ENCODE measurements around the gene TTC16.

TTC16 gene

DNA sequence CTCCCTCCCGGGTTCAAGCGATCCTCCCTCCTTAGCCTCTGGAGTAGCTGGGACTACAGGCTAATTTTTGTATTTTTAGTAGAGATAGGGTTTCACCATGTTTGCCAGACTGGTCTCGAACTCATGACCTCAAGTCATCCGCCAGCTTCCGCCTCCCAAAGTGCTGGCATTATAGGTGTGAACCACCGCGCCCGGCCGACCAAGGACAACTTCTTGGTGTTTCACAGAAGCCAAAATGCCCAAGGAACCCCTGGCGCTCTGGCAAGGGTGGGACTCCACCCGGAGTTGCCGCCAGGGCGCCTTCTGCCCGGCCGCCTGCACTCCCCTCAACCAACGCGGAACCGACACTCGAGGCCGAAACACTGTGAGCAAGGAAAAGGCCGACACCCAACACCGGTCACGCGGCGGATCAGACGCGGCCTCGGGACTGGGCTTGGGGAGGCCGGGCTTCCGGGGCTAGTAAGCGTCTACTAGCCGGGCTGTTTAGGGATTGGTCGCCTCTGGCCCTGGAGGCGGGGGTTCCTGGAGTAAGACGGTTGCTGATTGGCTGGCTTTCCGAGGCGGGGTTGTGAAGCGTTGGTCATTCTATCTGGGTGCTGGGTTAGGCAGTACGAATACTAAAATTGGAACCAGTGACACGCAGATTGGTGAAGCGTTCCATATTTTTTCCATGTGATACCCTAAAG is 16.8 kb upstream of the TTC16 start:
- DNase-seq = peak; percentile 66 to 88 (median 76)

DNA sequence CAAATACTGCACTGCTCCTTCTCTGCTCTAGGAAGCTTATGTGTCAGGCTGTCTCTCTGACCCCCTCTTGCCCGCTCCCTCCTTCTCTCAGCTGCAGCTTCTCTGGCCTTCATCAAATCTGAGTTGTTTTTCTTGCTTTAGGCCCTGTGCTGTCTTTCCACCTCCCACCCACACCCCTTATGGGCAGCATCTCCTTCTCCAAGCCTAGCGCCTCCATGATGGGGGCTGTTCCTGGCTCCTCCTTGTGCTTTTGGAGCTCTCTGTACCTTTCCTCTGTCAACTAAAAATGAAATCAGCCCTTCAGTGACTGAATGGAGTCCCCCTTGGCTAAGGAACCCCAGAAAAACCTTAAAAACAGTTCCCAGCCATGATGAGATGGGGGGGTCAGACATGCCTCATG is 15.7 kb upstream of the TTC16 start:
- no peak for DNase-seq

DNA sequence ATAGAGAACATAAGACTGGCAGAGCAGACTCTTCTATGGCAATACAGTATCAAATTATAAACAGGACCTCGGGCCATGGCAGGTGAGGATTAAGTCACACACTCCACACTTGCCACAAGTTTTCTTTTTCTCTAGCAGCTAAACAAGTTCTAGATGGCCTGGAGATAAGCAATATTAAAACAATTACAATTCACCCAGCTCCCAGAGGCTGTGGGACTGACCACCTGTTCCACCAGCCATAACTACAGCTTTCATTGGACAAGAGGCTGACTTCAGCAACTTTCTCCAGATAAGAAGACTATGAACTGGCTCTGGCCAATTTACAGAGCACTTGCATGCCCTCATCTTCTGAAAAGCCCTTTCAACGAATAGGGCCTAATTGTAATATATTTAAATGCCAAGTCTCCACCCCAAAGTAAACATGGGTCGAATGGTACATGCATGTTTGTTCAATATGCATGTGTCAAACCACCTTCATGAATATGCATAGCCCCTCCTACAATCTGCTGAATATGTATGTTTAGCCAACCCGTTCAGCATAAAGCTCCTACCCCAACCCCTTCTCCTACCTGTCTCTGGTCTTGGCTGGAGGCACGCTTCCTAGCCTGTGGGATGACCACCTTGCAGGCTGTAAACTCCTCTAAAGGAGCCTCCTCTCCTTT is 15.2 kb upstream of the TTC16 start:
- DNase-seq = no peak

DNA sequence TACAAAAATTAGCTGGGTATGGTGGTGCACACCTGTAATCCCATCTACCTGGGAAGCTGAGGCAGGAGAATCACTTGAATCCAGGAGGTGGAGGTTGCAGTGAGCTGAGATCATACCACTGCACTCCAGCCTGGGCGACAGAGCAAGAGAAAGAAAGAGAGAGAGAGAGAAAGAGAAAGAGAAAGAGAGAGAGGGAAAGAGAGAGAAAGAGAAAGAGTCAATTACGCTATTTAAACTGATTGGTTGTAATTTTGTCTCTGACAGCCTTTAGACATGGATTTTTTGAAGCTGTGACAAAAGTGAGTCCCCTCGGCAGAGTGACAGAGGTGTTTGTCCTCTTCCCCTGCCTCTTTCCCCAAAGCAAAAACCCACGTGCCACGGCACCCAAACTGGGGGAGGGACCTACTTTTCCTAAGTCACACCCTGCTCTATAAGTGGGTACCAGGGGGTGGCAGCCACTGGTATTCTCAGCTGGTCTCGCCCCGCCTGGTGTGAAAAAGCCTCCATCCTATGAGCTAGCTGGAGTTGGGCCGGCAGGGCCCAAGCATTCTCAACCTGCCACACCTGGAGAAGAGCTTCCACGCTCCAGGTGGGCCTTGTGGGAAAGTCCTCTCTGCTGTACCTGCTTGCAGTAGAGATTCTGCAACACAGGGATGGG is 12.5 kb upstream of the TTC16 start:
- DNase-seq = no peak

DNA sequence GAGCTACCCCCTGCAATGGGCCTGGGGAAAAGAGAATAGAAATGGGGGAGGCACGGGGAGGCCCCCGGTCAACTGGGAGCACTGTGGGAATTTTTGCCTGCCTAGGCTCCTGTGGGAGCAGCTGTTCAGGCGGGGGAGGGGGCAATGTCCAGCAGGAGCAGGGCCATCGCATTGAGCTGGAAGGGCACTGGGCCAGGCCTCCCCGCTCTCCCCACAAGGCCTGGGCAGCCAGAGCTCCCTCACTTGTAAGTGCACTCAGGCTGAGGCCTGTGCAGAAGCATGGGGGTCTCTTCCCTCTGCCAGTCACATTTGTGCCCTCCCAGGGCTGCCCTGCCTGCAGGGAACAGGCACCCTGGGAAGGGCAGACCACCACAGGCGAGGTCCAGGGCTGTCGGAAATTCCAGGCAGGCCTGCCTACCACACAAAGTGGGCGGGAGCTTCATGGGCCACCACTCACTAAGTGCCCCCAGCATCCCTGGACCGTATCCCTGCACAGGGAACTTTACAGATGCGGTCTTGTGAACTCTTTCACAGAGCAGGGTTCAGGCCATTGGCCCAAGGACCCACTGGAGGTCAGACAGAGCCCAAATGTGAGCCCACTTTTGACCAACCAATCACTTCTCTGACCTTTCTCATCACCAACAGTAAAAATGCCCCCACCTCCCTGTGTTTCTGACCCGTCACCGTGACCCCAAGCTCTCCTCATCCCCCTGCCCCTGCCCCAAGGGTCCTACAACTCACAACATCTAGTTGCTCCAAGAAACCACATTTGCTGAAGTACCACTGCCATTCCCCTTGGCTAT is 10.1 kb upstream of the TTC16 start:
- no peak for DNase-seq

DNA sequence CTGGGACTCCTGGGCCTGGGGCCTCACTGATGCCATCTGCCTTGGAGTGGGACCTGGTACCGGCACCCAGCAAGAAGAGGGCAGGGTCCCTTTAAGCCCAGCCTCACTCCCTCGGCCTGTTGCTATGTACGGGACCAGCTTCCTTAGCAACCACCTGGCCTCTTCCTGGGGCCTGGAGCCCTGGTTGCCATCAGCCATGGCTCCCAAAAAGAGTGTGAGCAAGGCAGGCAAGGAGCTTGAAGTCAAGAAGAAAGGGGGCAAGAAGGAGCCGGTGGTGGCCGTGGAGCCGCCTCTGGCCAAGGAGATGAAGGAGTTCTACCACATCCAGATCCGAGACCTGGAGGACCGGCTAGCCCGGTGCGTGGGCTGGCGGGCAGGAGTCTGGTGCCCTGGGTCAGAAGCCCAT is 9.0 kb upstream of the TTC16 start, which contains the start of gene CFAP157:
CFAP157 (plus strand) TSS at position 153 of the 406 bp plus-strand sequence; CDS start at position 197, 44 bp downstream.
- no peak for DNase-seq

DNA sequence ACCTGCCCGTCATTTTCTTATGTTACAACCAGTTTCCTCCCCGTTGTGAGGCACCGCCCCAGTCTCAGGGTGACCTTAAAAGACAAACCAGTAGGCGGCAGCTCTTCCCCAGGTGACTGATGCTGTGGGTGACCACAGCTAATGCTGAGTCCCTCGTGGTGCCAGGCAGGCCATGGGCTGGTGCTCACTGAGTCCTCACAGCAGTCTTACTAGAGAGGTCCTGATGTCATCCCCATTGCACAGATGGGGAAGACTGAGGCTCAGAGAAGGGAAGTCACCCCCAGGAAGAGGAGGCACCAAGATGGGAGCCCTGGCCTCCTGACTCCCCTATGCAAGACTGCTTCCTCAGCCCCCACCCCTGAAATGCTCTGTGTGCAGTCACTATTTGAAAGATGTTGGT is 8.1 kb upstream of the TTC16 start:
- peak in 3 of 5 donors; percentile 30 to 38 (median 31) for DNase-seq

DNA sequence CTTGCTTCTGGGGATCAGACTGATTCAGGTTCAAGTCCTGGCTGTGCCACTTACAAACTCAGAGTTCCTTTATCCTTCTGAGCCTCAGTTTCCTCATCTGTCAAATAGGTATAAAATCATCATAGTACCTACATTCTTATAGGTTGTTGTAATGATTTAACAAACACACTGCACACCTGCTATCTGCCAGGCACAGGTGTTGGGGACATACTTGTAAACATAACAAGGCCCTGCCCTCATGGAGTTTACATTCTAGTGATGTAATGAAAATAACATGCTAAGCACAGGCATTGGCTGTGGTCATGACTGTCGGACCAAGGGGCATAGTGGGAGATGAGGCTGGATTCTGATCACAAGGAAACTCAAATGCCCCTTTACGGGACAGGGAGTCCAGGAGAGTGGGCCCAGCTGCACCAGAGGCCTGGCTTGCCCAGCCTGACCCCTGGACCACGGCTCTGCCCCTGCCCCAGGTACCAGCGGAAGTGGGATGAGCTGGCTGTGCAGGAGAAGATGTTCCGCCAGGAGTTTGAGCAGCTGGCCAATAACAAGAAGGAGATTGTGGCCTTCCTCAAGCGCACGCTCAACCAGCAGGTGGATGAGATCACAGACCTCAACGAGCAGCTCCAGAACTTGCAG is 6.8 kb upstream of the TTC16 start:
- DNase-seq = no peak

DNA sequence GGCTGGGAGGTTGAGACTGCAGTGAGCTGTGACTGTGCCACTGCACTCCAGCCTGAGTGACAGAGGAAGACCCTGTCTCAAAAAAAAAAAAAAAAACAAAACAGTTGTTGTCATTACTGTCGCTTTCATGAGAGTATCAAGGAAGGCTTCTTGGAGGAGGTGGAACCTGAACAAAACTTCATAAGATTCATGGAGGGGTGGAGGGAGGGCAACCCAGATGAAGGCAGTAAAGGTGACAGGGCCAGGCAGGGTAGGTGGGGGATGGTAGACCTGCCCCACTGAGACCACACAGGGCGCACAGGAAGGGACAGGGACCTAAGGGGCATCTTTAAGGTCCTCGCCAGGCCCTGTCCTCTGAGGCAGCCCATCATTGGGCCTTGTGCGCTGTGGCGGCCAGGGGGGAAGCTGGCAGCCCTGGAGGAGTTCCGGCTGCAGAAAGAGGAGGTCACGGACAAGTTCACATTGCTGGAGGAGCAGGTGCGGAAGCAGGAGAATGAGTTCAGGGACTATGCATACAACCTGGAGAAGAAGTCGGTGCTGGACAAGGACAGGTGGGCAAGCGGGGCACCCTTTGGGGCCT is 5.6 kb upstream of the TTC16 start:
- no peak for DNase-seq

DNA sequence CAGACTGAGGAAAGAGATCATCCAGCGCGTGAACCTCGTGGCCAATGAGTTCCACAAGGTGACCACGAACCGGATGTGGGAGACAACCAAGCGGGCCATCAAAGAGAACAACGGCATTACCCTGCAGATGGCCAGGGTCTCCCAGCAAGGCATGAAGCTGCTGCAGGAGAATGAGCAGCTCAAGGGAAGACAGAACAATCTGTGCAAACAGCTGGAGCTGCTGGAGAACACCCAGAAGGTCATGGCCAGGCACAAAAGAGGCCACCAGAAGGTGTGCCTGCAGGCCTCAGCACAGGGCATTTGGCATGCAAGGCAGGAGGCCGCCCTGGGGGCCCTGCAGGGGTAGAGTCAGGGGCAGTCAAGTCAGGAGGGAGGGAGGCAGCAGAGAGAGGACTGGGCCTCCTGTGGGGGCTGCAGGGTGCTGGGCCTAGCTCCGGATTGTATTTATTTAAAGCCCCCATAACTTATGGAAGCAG is 4.6 kb upstream of the TTC16 start:
- DNase-seq = no peak

DNA sequence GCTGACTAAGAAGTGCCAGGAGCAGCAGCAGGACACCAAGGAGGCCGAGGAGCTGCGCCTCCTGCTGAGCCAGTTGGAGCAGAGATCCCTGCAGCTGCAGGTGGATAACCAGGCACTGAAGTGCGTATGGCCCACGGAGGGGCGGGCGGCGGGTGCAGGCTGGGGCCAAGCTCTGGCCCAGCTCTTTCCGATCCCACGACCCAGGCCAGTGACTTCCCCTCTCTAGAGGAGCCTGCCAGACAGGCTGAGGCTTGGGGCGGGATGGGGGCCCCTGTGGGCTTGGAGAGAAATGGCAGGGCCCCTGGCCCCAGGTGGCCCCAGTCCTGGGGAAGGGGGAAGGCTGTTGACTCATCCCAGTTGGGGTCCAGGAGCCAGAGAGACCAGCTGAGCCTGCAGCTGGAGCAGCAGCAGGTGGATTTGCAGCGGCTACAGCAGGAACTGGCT is 4.0 kb upstream of the TTC16 start:
- DNase-seq = no peak

DNA sequence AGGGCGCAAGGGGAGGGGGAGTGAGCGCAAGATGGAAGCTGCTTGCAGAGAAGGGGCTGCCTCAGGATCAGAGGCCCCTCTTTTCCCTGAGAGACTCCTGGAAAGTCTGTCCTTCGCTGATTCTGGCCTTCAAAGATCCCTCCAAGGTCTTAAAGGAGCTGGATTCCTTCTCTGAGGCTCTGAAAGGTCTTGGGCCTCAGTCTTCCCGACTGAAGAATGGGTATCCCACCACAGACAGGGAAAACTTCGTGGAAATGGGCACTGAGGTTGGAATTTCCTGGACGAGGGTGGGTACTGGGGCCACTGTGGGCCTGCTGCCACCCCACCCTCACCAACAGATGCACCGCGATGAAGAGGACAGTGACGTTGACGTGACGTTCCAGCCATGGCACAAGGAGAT is 3.5 kb upstream of the TTC16 start:
- DNase-seq = no peak

DNA sequence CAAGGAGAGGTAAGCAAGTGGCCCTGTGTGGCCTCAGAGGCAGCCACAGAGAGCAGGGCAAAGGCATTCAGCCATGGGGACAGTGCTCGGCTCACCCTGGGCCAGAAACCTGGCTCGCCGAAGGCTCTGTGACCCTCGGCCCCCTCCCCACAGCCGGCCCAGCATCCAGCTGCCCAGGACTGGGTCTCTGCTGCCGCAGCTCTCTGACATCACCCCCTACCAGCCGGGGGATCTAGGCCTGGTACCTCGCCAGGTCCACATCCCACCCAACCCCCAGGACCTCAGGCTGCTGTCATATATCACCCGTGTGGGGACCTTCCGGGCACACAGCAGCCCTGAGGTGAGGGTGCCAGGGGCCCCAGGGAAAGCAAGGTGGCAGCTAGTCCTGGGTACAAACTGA is 3.0 kb upstream of the TTC16 start:
- DNase-seq = no peak

DNA sequence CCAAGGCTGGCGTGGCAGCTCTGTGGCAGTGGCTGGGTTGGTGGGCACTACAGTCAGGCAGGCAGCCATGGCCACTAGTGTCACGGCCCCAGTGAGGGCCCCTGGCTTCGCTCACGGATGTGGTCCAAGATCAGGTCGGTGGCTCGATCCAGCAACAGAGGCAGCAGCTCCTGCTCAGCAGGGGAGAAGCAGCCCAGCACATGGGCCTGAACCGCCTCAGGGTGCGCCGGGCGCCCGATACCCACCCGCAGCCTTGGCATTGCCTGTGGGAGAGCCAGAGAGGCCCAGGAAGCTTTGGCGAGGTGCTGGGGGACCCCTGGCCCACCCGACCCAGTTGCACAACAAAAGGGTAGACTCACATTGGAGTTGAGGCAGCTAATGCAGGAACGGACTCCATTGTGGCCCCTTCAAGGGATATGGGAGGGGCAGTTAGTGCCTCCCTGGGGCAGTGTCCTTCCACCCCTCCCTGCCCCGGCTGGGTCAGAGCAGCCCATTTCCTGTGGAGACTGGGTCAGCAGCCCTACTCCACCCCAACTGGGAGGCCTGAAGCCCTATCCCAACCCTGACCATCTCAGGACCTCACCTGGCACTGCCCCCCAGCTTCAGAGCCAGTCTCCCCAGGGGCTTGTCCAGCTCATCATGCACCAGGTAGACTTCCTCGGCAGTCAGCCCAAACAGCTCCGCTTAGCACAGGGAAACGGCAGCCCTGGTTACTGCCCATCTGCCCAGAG is 1.7 kb upstream of the TTC16 start:
- no peak for DNase-seq

DNA sequence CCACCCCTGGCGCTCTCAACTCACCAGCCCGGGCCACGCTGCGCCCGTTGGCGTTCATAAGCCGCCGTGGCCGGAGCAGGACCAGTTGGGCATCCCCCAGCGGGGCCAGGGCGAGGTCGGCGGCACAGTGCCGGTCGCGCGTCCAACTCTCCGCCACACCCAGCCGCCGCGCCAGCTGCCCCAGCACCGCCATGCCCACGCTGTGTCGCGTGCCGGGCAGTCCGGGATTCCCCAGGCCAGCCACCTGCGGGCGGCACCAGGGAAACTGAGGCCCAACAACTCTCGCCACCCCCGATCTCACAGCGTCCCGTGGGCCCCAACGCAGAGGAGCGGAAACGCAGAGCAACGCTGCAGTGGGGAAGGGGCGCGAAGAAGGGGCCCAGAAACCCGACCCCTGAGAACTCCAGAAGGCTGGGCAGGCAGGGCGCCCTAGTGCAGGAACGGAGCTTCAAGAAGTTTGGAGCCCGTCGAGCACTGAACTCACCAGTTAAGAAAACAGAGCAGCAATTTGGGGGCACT is 869 bp upstream of the TTC16 start:
- no peak for DNase-seq

DNA sequence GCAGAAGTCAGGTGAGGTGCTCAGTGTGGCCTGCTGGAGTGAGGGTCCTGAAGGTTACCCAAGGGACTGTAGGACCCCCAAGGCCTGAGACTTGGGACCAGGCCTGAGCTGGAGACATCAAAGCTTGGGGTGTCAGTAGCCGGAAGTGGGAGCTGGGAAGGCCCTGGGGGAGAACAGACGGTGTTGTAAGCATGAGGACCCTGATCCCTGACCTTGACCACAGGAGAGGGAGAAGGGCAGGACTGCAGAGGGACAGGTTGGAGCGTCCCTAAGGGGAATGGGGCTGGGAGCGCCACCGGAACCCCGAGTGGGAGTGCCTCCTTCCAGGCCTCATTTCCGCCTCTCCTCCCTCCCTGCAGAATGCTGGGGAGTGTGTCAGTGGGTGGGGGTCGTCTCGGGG is 533 bp downstream of the TTC16 start:
- DNase-seq = no peak

DNA sequence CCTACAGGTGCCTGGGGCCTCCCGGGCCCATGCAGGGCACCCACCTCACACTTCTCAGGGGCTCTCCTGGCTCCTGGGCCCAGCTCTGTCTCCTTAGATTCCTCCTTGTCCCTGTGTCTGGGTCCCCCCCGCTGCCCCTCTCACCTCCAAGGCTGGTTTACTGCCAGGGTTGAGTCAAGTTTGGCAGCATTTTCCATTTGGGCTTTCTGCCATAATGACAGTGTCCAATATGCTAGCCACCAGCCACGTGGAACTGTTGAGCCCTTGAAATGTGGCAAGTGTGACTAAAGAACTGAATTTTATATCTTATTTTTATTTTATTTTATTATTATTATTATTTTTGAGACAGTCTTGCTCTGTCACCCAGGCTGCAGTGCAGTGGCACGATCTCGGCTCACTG is 1.9 kb downstream of the TTC16 start:
- no peak for DNase-seq

DNA sequence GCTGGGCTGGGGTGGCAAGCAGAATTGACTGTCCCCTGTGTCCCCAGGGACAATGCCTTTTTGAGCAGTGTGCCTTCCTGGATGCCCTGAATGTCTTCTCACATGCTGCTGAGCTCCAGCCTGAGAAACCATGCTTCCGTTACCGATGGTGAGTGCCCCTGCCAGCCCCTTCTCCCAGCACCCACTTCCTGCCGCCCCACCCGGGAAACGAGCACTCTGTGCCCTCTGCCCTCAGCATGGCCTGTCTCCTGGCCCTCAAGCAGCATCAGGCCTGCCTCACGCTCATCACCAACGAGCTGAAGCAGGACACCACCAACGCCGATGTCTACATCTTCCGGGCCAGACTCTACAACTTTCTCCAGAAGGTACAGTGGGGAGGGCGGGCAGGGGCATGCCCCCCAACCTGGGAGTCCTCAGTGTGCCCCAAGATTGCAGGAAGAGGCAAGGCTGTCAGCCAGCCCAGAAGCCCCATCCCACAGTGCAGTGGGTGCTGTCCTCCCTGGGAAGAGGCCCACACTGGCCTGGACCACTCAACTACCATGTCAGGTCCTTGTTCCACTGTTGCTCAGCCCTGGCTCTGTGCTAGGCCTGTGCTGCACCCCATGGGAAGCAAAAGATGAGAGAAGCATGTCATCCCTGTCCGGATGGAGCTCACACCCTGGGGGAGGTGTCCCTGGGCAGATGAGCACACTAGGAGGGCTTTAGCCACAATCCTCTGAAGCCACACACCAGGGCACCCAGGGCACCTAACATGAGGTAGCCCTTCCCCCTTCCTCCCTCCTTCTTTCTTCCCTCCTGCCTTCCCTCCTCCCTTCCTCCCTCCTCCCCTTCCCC is 4.4 kb downstream of the TTC16 start:
- no peak for DNase-seq

DNA sequence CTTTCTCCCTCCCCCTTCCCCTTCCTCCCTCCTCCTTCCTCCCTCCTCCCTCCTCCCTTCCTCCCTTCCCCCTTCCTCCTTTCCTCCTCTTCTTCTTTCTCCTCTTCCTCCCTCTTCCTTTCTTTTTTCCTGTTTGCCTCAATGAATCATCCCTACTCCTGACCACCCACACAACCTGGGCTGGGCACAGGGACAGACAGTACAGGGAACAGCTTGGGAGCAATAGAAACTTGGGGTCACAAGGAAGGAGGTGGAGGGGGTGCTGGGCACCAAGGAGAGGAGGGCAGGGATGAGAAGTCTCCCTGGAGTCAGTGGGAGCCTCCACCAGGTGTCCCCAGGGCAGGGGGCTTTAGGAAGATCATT is 5.0 kb downstream of the TTC16 start:
- no peak for DNase-seq

DNA sequence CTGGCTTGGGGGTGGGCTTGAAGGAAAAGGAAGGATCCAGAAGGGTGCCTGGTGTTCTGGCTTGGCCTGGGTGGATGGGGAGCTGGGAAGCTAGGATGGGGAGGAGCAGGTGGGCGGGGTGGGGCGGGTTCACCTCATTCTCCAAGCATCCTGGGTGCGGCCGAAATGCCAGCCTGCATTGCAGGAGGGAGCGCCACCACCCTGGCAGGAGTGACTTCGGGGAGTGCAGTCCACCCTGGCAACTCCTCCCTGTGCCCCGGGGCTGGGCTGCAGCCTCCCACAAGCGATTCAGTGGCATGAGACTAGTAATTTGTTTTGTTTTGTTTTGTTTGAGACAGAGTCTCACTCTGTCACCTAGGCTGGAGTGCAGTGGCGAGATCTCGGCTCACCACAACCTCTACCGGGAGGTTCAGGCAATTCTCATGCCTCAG is 5.5 kb downstream of the TTC16 start:
- DNase-seq = no peak

All from T-helper 1 cell (primary cell).